Kidney (tissue), 14 donors: ENCODE results near the gene CYP4F11. TPM values are rescaled to one million over a fixed set of nuclear protein-coding genes. Genes with fewer than 3 reads are reported as not detected.

ENCODE experiments used
- DNase-seq, 5 donors: peaks; one replicate each; pipeline ENCODE4 v3.0.0-alpha.2; 2013 to 2020
- FAIRE-seq: peaks from 2 replicates; lab custom pipeline; 2012; peaks lifted over from hg19 to GRCh38; lab: Jason Lieb, UNC
- H3K27ac ChIP-seq, 2 donors: one replicate each; pipeline ENCODE4 v1.7.0; 2013; ENCODE audit warnings: low read depth in 2 of 2, low read length in 2 of 2, inconsistent platforms in 1 of 2
- H3K27me3 ChIP-seq: one replicate; pipeline ENCODE4 v1.7.1; 2013; ENCODE audit warnings: low read length, inconsistent platforms; ENCODE audit not compliant: control insufficient read depth, insufficient read depth
- H3K36me3 ChIP-seq, 3 donors: one replicate each; pipeline versions ENCODE4 v1.7.0 to v1.7.1; 2013; ENCODE audit warnings: low read length in 3 of 3, control low read depth in 1 of 3, inconsistent platforms in 1 of 3; ENCODE audit not compliant: insufficient read depth in 3 of 3, control insufficient read depth in 2 of 3
- H3K4me1 ChIP-seq, 3 donors: one replicate each; pipeline versions ENCODE4 v1.7.0 to v1.7.1; 2013; ENCODE audit warnings: low read length in 3 of 3, inconsistent platforms in 1 of 3, low read depth in 1 of 3; ENCODE audit not compliant: control insufficient read depth in 2 of 3, insufficient read depth in 2 of 3
- H3K4me3 ChIP-seq, 3 donors: one replicate each; pipeline versions ENCODE4 v1.7.0 to v1.8.1; 2013; ENCODE audit warnings: low read length in 3 of 3, control low read depth in 1 of 3, inconsistent platforms in 1 of 3
- H3K9ac ChIP-seq, 3 donors: one replicate each; pipeline versions ENCODE4 v1.7.0 to v1.7.1; 2013; ENCODE audit warnings: low read length in 3 of 3, control low read depth in 1 of 3, inconsistent platforms in 1 of 3
- H3K9me3 ChIP-seq, 3 donors: one replicate each; pipeline versions ENCODE4 v1.7.0 to v1.7.1; 2013; ENCODE audit warnings: low read length in 3 of 3, control low read depth in 1 of 3, inconsistent platforms in 1 of 3; ENCODE audit not compliant: control insufficient read depth in 2 of 3, insufficient read depth in 1 of 3
- CTCF ChIP-seq: IDR thresholded peaks from 3 replicates; pipeline ENCODE4 v1.5.1; 2012; ENCODE audit warnings: mild to moderate bottlenecking, moderate library complexity, borderline replicate concordance; ENCODE audit not compliant: insufficient read depth; ENCODE audit errors: extremely low read depth
- intact Hi-C: fragments of 100-400 bp; cut with DNase I; formaldehyde crosslinking; loops from one replicate; pipeline ENCODE4 v1.11.1; 2022
- polyA plus RNA-seq: library from polyadenylated mRNA; stranded (reverse); fragments of 350-450 nt; fragmentation: Illumina TruSeq; extraction: RNeasy Lipid Tissue Mini Kit (QIAGEN cat#74804); gene quantifications from one replicate; pipeline ENCODE4 v1.2.3, GENCODE V29; 2014; ENCODE audit warnings: low read depth, low replicate concordance; ENCODE audit not compliant: insufficient read depth
- total RNA-seq: library from RNA; stranded (reverse); fragmentation: NEBNext Ultra II Directional; extraction: Animal tissue kit (Norgen Biotek cat#: 25700); gene quantifications from one replicate; pipeline ENCODE4 v1.2.1, GENCODE V29; 2021
- donor health status: control.
- donor health status: control.
- donor health status: control.
- donor health status: control.
- donor health status: control.
- donor health status: DM: yes; HTN: yes; CAD: no.
- donor health status: Normal renal cell carcinoma (clear cell type).

The CYP4F11 gene
- total and polyA plus RNA-seq, 2 donors from 2014 or later = 2.1 to 7.2 TPM

DNA sequence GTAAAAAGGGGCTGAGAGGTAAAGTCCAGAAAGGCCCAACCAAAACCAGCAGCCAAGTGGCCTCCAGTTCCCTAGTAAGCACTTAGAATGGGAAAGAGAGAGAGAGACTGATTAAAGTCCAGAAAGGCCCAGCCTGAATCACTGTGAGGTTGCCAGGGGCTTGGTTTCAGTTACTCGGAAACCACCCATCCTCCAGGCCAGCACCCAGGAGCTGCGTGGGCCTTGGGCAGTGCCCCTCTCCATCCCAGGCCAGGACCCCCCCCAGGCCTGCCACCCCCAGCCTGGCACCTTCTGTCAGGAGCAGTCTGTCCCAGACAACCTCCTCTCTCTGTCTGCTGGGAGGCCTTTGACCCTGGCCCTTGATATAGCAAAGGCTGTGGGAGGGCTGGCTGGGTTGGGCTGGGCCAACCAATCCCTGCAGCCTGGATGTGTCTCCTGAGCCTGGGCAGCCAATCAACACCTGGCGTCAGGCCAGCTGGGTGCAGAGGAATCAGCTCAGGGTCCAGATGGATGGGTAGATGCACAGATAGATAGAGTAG, 36.5 kb downstream of the CYP4F11 start, which contains the start of gene CYP4F2:
Gene CYP4F2 (minus strand): TSS at position 337 of the 539 bp plus-strand sequence. CDS start 463 bp downstream, outside the sequence.
- no peak within 1 kb of the TSS for H3K9ac ChIP-seq
- DNase-seq (no peak), FAIRE-seq (no peak)
- H3K4me3 ChIP-seq = peak within 1 kb of the TSS in 1 of 3 donors; percentile 24
- TF ChIP-seq CTCF = no peak
- intact Hi-C loops = no loop called here
- no peaks in the 10 kb centered on the region for H3K36me3 ChIP-seq
- H3K9me3 ChIP-seq = no peaks in the 10 kb centered on the region
- H3K4me1 ChIP-seq = peaks cover 0 to 5% (median 0%) of the 10 kb centered on the region in 3 donors
- no peak within 1 kb of the TSS for H3K27ac ChIP-seq
- no peaks in the 10 kb centered on the region for H3K27me3 ChIP-seq

DNA sequence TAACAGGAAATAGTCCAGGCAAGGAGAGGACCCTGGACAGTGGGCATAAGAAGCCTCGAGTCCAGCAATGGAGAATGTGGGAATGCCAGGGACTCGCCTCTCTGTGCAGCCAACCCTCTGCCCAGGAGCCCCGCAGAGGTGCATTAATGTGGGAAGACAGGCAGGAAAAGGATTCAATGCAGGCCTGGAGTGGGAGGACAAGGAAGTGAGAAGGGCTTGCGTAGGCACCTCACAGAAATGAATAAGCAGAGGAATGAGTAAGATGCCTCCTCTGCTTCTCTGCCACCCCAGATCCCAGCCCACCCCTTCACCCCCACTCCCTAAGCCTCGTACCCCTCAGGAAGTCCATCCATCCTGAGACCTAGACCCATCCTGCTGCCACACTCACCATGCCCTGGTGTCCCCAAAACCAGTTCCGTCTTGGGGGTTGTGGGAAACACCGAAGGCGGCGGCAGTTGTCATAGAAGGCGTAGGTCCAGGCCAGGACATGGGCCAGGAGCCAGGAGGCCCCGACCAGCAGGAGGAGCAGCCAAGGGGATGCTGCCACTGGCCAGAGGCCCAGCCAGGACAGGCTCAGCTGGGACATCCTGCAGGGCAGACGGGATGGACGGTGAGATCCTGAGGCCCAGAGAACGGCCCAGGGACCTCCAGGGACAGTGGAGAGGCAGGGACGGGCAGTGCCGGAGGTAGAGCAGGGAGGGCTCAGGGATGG, 37.1 kb downstream of the CYP4F11 start:
- TF ChIP-seq CTCF = no peak

GRCh38 chr19:15895876-15896430, 38.4 kb downstream of the CYP4F11 start:
- intact Hi-C loops = no loop called here
- TF ChIP-seq CTCF = no peak
- no peak for FAIRE-seq

More for the DNA sequence above, 37.1 kb downstream of the CYP4F11 start:
- Histone ChIP-seq H3K27me3 (no peaks in the 10 kb centered on the region), H3K4me1 (peaks cover 0 to 7% (median 0%) of the 10 kb centered on the region in 3 donors), H3K36me3 (no peaks in the 10 kb centered on the region), H3K4me3 (peak overlapping the region in 1 of 3 donors; percentile 24), H3K9me3 (no peaks in the 10 kb centered on the region), H3K27ac (no peak overlapping the region), H3K9ac (no peak overlapping the region)
- DNase-seq (peak in 1 of 5 donors; percentile 48), FAIRE-seq (no peak)
- intact Hi-C loops = no loop called here

More at GRCh38 chr19:15895876-15896430, 38.4 kb downstream of the CYP4F11 start:
- Histone ChIP-seq H3K4me3 (no peak overlapping the region), H3K27me3 (no peaks in the 10 kb centered on the region), H3K36me3 (no peaks in the 10 kb centered on the region), H3K27ac (no peak overlapping the region), H3K9me3 (no peaks in the 10 kb centered on the region), H3K9ac (no peak overlapping the region), H3K4me1 (peaks cover 0 to 7% (median 0%) of the 10 kb centered on the region in 3 donors)
- no peak for DNase-seq
